Fibroblast of skin of right quadriceps (primary cell): ENCODE results near the gene DUSP22.

Source experiments
- DNase-seq: peaks from one replicate; pipeline ENCODE4 v3.0.0-alpha.2; 2013

Gene DUSP22

DNA sequence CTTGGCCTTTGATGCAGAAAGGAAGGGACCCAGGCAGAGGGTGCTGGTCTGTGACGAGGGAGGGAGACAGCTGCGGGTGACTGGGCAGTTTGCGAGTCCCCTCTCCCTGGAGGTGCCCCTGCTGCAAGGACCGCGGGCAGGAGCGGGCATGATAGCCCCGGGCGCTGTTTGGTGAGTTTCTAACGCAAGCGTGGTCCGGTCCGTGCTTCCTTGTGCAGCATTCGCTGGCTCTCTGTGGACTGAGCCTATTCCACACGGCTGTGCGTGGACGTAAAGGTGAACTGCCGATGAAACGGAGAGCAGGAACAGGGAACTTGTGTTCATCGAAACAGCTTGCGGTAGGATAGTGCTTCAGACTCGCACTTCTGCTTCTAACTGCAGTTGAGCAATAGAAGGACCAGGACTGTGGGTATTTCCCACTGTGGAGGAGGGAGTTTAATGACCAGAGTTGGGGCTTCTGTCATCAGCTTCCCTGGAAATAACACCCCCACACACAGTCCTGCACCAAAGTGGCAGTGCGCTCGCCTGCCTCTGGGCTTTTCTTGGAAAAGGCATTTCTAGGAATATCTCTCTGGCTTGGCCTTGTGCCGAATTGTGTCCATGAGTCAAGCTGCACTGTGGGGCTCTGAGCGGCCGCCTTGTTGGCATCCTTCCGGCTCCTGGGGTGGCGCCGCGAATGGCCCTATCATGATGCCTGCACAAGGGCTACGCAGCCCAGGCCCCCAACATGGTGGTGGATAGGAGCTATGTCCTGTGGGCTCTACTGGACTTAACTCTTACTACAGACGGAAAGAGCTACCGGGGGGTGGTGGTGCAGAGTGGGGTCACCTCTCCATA is 48.9 kb downstream of the DUSP22 start:
- DNase-seq: no peak

GRCh38 chr6:341914-342831 is 49.9 kb downstream of the DUSP22 start:
- DNase-seq: no peak

- DNase-seq: no peak
Observed at GRCh38 chr6:342832-343179, 50.5 kb downstream of the DUSP22 start.

DNA sequence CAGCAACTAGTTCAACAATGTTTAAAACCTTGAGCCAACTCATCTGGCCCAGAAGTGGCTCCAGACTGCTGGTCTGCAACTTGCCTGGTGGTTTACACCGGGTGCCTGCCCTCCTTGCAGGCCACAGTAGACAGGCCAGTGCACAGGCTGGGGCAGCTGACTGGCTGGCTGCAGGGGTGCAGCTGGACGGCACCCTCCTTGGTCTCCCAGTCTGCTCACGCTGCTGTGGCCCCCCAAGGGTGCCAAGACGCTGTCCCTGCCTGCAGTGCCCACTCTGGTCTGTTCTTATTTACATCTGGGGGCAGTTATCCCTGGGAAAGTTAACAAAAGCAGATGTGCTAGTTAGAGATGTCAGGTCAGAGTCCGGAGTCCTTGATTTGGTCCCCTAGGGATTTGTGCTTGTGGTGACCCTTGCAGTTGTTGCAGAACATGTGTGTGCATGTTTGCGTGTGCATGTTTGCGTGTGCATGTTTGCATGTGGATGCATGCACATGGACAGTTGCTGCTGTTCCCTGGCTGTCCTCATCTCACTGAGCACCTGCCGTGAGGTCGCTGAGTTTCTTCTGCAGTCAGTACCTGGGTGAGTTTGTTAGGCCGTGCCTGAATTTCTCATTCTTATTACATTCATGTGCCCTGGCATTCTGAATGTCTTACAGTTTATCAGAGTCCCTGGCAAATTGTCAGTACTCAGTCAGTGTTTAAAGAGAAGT is 51.1 kb downstream of the DUSP22 start:
- no peak for DNase-seq

GRCh38 chr6:343960-344815 is 51.9 kb downstream of the DUSP22 start:
- peak; percentile 67 for DNase-seq

DNA sequence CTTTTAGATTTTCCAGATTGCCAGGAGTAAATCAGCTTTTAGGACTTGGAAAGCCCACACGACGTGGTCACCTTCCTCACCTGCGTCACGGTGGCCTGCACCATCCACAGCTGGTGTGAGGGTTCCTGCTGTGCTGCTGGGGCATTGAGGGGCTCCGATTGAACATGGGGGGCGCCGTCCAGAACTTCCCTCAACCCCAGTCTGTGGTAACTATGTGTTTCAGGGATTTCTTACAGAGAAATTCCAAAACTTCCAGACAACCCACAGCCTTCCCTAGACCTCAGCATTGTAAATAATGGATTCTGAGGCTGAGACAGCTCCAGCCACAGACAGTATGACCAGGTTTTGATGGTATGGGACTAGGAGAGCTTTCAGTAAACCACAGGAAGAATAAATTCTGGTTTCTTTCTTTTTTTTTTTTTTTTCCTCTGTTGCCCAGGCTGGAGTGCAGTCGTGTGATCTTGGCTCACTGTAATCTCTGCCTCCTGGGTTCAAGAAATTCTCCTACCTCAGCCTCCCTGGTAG is 52.6 kb downstream of the DUSP22 start:
- DNase-seq: peak; percentile 87

GRCh38 chr6:345747-346385 is 53.6 kb downstream of the DUSP22 start:
- no peak for DNase-seq

DNA sequence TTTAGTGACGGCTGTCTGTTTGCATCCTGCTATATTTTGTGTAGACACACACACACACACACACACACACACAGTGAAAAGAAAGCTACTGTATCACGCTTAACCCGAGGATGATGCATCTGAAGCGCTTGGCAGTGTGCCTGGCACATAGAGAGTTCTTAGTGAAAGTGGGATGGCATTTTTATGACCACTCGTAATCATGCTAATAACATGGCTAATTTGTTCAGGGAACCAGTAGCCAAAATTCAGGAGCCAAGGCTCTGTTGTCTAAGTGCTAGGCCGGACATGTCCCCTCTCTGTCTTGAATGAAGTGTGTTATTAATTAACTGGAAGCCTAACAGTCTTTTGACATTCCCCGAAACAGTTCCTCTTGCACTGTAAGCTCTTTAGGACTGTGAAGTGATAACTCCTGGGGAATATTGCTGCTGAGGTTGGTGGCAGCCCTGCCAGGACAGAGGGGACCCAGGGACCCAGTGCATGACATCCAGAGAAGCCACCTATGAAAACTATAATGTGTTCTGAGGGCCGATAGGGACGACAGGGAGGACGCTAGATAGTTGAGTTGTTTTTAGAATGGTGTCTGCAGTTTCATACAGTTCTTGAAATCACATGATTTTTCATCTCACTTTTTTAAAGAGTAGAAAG is 54.2 kb downstream of the DUSP22 start:
- peak; percentile 89 for DNase-seq

DNA sequence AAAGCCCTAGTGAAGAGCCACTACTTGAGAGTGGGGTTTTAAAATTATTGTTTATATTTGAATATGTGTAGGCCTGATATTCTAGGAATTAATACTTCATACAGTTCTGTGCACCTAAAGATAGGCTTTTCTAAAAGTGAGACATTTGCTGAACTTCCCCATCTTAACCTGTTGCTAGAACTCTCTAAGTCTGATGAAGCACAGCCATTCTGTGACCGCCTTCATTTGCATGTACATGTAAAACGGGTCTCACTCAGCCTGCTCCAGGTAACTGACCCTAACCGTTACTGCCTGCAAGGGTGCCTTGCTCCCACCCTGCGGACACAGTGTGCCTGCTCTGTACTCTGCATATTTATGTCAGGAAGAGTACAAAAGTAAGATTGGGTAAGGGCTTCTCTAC is 54.9 kb downstream of the DUSP22 start:
- DNase-seq: no peak

- no peak for DNase-seq
Observed at GRCh38 chr6:347951-348859, 55.9 kb downstream of the DUSP22 start.

- DNase-seq: no peak
Observed at GRCh38 chr6:348860-349396, 56.6 kb downstream of the DUSP22 start.

DNA sequence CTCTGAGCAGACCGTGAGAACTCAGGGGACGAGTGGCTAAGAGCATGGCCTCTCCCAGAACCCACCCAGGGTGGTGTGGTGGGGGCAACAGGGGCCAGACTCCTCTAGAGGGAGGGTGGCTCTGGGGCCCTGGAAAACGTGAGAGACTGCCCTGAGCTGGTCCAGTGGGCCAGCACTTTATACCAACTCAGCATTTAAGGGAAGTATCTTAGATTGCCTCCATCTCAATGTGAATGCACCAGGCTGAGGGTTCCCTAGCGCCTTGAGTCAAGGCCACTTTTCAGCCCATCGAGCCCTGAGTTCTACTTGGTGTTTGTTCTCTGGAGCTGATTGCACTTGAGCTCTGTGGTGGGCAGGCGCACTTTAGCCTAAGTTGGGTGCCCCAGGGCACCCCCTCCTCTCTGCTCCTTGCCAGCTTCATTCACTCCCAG is 57.2 kb downstream of the DUSP22 start:
- no peak for DNase-seq

DNA sequence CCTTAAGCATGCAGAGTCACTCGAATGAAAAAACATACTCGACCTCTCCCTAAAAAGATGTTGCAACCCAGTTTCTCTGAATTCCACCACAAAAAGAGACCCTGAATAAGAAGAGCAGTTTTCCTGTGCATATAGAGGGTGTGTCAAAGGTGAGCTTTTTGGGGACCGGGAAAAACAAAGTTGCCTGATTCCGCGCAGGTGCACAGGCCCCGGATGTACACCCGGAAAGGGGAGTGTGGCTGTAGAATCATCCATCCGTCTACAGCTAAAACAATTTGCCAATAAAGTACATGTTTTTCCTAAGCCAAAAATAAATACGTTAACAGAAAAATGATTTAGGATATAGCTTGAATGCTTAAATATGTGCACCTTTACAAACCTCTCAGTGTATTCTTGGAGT is 58.1 kb downstream of the DUSP22 start:
- DNase-seq: no peak

DNA sequence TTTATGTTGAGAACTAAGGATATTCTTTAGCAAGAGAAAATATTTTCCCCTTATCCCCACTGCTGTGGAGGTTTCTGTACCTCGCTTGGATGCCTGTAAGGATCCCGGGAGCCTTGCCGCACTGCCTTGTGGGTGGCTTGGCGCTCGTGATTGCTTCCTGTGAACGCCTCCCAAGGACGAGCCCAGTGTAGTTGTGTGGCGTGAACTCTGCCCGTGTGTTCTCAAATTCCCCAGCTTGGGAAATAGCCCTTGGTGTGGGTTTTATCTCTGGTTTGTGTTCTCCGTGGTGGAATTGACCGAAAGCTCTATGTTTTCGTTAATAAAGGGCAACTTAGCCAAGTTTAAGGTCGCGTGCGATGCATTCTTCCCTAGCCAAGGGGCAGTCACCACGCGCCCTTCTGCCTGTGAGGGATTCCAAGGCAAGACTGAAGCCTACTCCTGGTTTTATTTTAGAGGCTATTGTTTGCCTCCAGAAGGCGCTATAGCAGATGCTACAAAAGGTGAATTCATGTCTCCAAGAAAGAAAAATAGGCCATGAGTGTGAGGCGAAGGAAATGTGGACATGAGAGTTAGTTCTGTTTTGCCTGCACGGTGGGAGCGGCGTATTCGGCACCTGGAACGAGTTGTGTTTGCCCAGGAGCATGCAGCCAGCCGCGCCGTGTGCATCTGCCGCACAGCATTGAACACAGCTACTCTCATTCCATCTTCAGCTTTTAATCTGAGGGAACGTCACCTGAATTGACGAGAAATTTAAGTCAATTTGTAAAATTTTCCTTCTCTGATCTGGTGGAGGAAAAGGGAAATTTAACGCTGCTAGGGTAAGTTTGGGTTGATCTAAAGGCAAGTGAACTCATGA is 59.0 kb downstream of the DUSP22 start:
- no peak for DNase-seq

GRCh38 chr6:351867-352289 is 59.6 kb downstream of the DUSP22 start:
- DNase-seq: no peak

- no peak for DNase-seq
Observed at GRCh38 chr6:352474-352873, 60.2 kb downstream of the DUSP22 start.

DNA sequence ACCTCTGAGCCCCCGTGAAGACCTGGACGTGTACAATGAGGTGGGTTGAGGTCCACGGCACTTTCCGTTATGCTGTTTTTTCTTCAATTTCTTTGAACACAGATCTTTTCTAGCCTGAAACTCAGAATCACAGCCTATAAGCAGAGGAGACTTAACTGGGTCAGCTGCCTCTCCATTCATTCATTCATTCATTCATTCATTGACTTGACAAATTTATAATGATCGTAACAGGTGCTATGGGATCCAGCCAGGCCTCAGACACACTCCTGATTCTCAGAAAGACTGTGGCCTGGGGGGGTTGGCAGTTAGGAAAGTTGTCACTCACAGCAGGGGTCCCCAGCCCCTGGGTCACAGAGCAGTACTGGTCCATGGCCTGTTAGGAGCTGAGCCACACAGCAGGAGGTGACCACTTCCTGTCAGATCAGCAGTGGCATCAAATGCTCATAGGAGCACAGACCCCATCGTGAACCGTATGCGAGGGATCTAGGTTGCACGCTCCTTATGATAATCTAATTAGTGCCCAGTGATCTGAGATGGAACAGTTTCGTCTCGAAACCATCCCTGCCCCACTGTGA is 60.7 kb downstream of the DUSP22 start:
- DNase-seq: no peak
